ENCODE results near the gene COL8A1. TPM values are rescaled to one million over a fixed set of nuclear protein-coding genes. Genes with fewer than 3 reads are reported as not detected.
"Not testable (repeated sequence)": the region's sequence is repeated elsewhere in the genome, so short reads cannot be mapped to it uniquely, and the experiment has no call there.

The COL8A1 gene
- total and polyA plus RNA-seq, 9 of the 15 experiments (the other 6 are each of a cell fraction or from before 2014, with no cell fraction given): 0.07 TPM; not detected in 8

DNA sequence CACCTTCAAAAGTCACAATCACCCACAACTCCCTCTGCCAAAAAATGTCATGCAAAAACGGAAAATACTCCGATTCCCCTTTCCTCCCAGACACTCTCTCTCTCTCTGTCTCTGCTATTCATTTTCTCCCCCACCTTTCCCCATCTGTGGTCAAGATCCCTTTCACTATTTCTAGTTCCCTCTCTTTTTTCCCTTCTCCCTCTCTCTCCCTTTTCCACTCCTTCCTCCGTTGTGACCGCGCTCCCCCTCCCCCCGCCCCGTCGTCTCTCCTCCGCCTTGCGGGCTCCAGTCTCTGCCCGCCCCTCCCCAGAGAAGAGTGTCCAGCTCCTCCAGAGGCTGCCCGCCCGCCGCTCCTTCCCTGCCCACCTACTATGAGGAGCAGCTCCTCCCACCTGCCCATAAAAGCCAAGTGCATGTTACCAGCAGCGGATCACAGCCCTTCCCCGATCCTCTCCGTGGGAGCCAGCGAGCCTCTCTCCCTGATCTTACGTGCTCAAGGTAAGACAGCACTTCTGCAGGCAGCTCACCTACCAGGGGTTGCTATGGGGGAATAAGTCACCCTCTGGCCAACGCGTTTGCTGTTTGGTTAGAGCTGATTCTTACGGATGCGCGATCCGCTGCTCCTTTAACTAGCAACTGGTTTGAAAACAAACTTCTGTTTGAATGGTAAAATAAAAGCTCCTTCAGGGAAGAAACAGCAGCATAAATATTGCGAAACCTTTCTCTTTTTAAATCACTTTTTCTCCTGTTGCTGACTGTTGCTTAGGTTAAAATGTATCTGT lies at the start of gene COL8A1 (continued):
- TF ChIP-seq PCBP2 (IDR thresholded peaks at IDR 0.05; ENCODE audit: low read depth, low read length, poor library complexity, severe bottlenecking): no peak
- TF ChIP-seq DACH1 (IDR thresholded peaks at IDR 0.05; ENCODE audit: partially characterized antibody): no peak
- no peak for TF ChIP-seq TARDBP (IDR thresholded peaks at IDR 0.05)
- TF ChIP-seq ZNF146 (CRISPR knock-in tag; IDR thresholded peaks at IDR 0.05; ENCODE audit: unreplicated experiment): no peak
- TF ChIP-seq GTF2F1 (IDR thresholded peaks at IDR 0.05; ENCODE audit: low read depth, low read length): no peak
- no peak for TF ChIP-seq ESRRA (IDR thresholded peaks at IDR 0.05; ENCODE audit: borderline replicate concordance, low read depth)
- no peak for TF ChIP-seq DIDO1 (tag; IDR thresholded peaks at IDR 0.05; ENCODE audit: low read depth)
- TF ChIP-seq SUPT5H (IDR thresholded peaks at IDR 0.05): no peak
- TF ChIP-seq, protein P1, sequence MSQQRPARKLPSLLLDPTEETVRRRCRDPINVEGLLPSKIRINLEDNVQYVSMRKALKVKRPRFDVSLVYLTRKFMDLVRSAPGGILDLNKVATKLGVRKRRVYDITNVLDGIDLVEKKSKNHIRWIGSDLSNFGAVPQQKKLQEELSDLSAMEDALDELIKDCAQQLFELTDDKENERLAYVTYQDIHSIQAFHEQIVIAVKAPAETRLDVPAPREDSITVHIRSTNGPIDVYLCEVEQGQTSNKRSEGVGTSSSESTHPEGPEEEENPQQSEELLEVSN (IDR thresholded peaks at IDR 0.05; ENCODE audit: borderline replicate concordance in 1 of 2, extremely low read depth in 1 of 2, insufficient read depth in 1 of 2, insufficient read length in 1 of 2, low read depth in 1 of 2, low read length in 1 of 2, poor library complexity in 1 of 2, severe bottlenecking in 1 of 2): no peak
- no peak for TF ChIP-seq ZBED1 (IDR thresholded peaks at IDR 0.05)
- no peak for TF ChIP-seq HMGN3 (IDR thresholded peaks at IDR 0.05; ENCODE audit: borderline replicate concordance, extremely low read depth, insufficient read length, low read depth, low read length)
- TF ChIP-seq TRIM28 (IDR thresholded peaks at IDR 0.05): no peak

DNA sequence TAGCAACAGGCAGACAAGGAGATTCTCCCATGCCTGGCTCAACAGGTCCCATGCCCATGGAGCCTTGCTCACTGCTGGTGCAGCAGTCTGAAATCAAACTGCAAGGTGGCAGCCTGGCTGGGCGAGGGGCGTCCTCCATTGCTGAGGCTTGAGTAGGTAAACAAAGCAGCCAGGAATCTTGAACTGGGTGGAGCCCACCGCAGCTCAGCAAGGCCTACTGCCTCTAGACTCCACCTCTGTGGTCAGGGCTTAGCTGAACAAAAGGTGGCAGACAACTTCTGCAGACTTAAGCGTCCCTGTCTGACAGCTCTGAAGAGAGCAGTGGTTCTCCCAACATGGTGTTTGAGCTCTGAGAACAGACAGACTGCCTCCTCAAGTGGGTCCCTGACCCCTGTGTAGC lies 49.2 kb upstream of the COL8A1 start:
- H3K79me2 ChIP-seq (ENCODE audit: control insufficient read depth, insufficient read depth, low read length); H3K9ac ChIP-seq (ENCODE audit: insufficient read depth in 1 of 2, low read depth in 2 of 2, low read length in 2 of 2); FAIRE-seq; DNase-seq (ENCODE audit: extremely low read depth in 1 of 4, low spot score in 3 of 4); H3K27ac ChIP-seq (ENCODE audit: extremely low read depth, low read depth, low read length); BruUV-seq (replicated peaks); H4K20me1 ChIP-seq (replicated peaks; ENCODE audit: control insufficient read depth, insufficient read depth, low read length); H2AFZ ChIP-seq (ENCODE audit: low read depth, low read length); H3K9me3 ChIP-seq (replicated peaks; ENCODE audit: control insufficient read depth, insufficient read depth, low read depth, low read length); in situ Hi-C loops (cut with MboI); POLR2A ChIA-PET; H3K4me2 ChIP-seq (ENCODE audit: insufficient read depth, low read length); H3K36me3 ChIP-seq (ENCODE audit: control insufficient read depth, insufficient read depth, low read length); H3K9me1 ChIP-seq (ENCODE audit: control insufficient read depth, insufficient read depth, low read length); intact Hi-C loops (cut with micrococcal nuclease); CTCF ChIA-PET (ENCODE audit: low intra/inter-chr PET ratio); ATAC-seq; H3K27me3 ChIP-seq (ENCODE audit: control insufficient read depth in 2 of 2, insufficient read depth in 2 of 2, low read length in 2 of 2); H3K4me1 ChIP-seq (replicated peaks in 1 of 2; ENCODE audit: control insufficient read depth in 2 of 2, insufficient read depth in 2 of 2, low read length in 2 of 2); H3K4me3 ChIP-seq: not testable (repeated sequence)
- WGBS (ENCODE audit: insufficient coverage, low coverage, missing lambda C conversion rate): 0% methylated on average over 4 of the region's 4 CpGs
